SK-N-SH treated with all-trans-retinoic acid at 6 μM for 48 hours (cell line): ENCODE measurements around the gene ANAPC2.

Experiments
- ATAC-seq: fragments of 200-7000 bp; cut with Tn5 transposase; 3 replicates; pipeline ENCODE4 v1.9.1; 2020; ENCODE audit warnings: mild to moderate bottlenecking, moderate library complexity
- ARNTL ChIP-seq: fragments of 450-650 bp; formaldehyde crosslinking; IDR thresholded peaks from 2 replicates; pipeline ENCODE4 v1.5.0; 2020; ENCODE audit warnings: low read depth, mild to moderate bottlenecking, moderate library complexity, borderline replicate concordance
- BACH2 ChIP-seq: fragments of 250-450 bp; sonication (Bioruptor Pico); IDR thresholded peaks from 2 replicates; pipeline ENCODE4 v1.9.0; 2021; ENCODE audit warnings: mild to moderate bottlenecking, borderline replicate concordance
- CREB5 ChIP-seq: fragments of 250-450 bp; sonication (Bioruptor Pico); IDR thresholded peaks from 2 replicates; pipeline ENCODE4 v1.5.1; 2020; ENCODE audit warnings: low read depth, mild to moderate bottlenecking, moderate library complexity
- CSRNP3 ChIP-seq: fragments of 250-450 bp; sonication (Bioruptor Pico); IDR thresholded peaks from 2 replicates; pipeline ENCODE4 v1.5.1; 2021; ENCODE audit warnings: mild to moderate bottlenecking, moderate library complexity
- ESRRG ChIP-seq: fragments of 250-450 bp; sonication (Bioruptor Pico); IDR thresholded peaks from 2 replicates; pipeline ENCODE4 v1.6.1; 2021; ENCODE audit warnings: mild to moderate bottlenecking
- GLIS3 ChIP-seq: fragments of 250-450 bp; sonication (Bioruptor Pico); IDR thresholded peaks from 2 replicates; pipeline ENCODE4 v1.5.0; 2020; ENCODE audit warnings: mild to moderate bottlenecking, moderate library complexity
- ISL1 ChIP-seq: fragments of 250-450 bp; sonication (Bioruptor Pico); IDR thresholded peaks from 2 replicates; pipeline ENCODE4 v2.1.2; 2022; ENCODE audit warnings: mild to moderate bottlenecking, moderate library complexity
- OSR1 ChIP-seq: fragments of 250-450 bp; sonication (Bioruptor Pico); IDR thresholded peaks from 2 replicates; pipeline ENCODE4 v1.8.0; 2022; ENCODE audit warnings: moderate library complexity, mild to moderate bottlenecking, inconsistent platforms
- PATZ1 ChIP-seq: fragments of 250-450 bp; sonication (Bioruptor Pico); IDR thresholded peaks from 2 replicates; pipeline ENCODE4 v1.8.0; 2020; ENCODE audit warnings: mild to moderate bottlenecking, moderate library complexity, borderline replicate concordance
- POU6F1 ChIP-seq: fragments of 250-450 bp; sonication (Bioruptor Pico); IDR thresholded peaks from 2 replicates; pipeline ENCODE4 v1.8.0; 2021; ENCODE audit warnings: low read depth, mild to moderate bottlenecking, moderate library complexity, borderline replicate concordance
- PPARA ChIP-seq: fragments of 250-450 bp; sonication (Bioruptor Pico); IDR thresholded peaks from 2 replicates; pipeline ENCODE4 v1.5.0; 2020; ENCODE audit warnings: mild to moderate bottlenecking, borderline replicate concordance
- RARB ChIP-seq: fragments of 250-450 bp; sonication (Bioruptor Pico); IDR thresholded peaks from 2 replicates; pipeline ENCODE4 v1.8.0; 2021; ENCODE audit warnings: mild to moderate bottlenecking, moderate library complexity
- SNAI2 ChIP-seq: fragments of 250-450 bp; sonication (Bioruptor Pico); IDR thresholded peaks from 2 replicates; pipeline ENCODE4 v1.5.0; 2020; ENCODE audit warnings: mild to moderate bottlenecking, moderate library complexity
- TCF4 ChIP-seq: fragments of 250-450 bp; sonication (Bioruptor Pico); IDR thresholded peaks from 2 replicates; pipeline ENCODE4 v1.8.0; 2021; ENCODE audit warnings: mild to moderate bottlenecking, moderate library complexity, borderline replicate concordance
- TOX ChIP-seq: fragments of 250-450 bp; sonication (Bioruptor Pico); IDR thresholded peaks from 2 replicates; pipeline ENCODE4 v1.8.0; 2021; ENCODE audit warnings: mild to moderate bottlenecking, moderate library complexity, borderline replicate concordance
- TSHZ2 ChIP-seq: fragments of 250-450 bp; sonication (Bioruptor Pico); IDR thresholded peaks from 2 replicates; pipeline ENCODE4 v1.5.0; 2020; ENCODE audit warnings: mild to moderate bottlenecking, moderate library complexity
- ZFP3 ChIP-seq: fragments of 250-450 bp; sonication (Bioruptor Pico); IDR thresholded peaks from 2 replicates; pipeline ENCODE4 v1.5.0; 2020; ENCODE audit warnings: mild to moderate bottlenecking, moderate library complexity
- ZNF565 ChIP-seq: fragments of 450-650 bp; formaldehyde crosslinking; conservative IDR thresholded peaks from 2 replicates; pipeline ENCODE4 v1.5.0; 2020; ENCODE audit warnings: low read depth, mild to moderate bottlenecking, moderate library complexity
- ZNF70 ChIP-seq: fragments of 450-650 bp; formaldehyde crosslinking; IDR thresholded peaks from 2 replicates; pipeline ENCODE4 v1.5.0; 2020; ENCODE audit warnings: mild to moderate bottlenecking, moderate library complexity

Gene ANAPC2

GRCh38 chr9:137140151-137141012 is 48.0 kb downstream of the ANAPC2 start:
- no peak for ATAC-seq
- TF ChIP-seq SNAI2 (CRISPR knock-in tag) (no peak), POU6F1 (CRISPR knock-in tag) (no peak), TSHZ2 (CRISPR knock-in tag) (no peak), ESRRG (CRISPR knock-in tag) (no peak), RARB (no peak), CSRNP3 (CRISPR knock-in tag) (no peak), GLIS3 (CRISPR knock-in tag) (no peak), ARNTL (CRISPR knock-in tag) (no peak), PATZ1 (CRISPR knock-in tag) (no peak), BACH2 (no peak), OSR1 (CRISPR knock-in tag) (no peak), TOX (no peak), TCF4 (CRISPR knock-in tag) (no peak), PPARA (CRISPR knock-in tag) (no peak), CREB5 (no peak), ZFP3 (CRISPR knock-in tag) (no peak)

GRCh38 chr9:137139468-137140150 is 48.8 kb downstream of the ANAPC2 start:
- TF ChIP-seq TCF4 (CRISPR knock-in tag) (no peak), ZNF565 (CRISPR knock-in tag) (no peak), OSR1 (CRISPR knock-in tag) (no peak), CREB5 (no peak), TSHZ2 (CRISPR knock-in tag) (no peak), PATZ1 (CRISPR knock-in tag) (no peak), ESRRG (CRISPR knock-in tag) (no peak), GLIS3 (CRISPR knock-in tag) (no peak), ISL1 (CRISPR knock-in tag) (no peak), TOX (no peak), ZNF70 (CRISPR knock-in tag) (no peak), SNAI2 (CRISPR knock-in tag) (no peak)

More at GRCh38 chr9:137139468-137140150, 48.8 kb downstream of the ANAPC2 start:
- no peak for ATAC-seq
